Fibroblast of lung (primary cell): ENCODE data around the gene LIMK1. TPM values are rescaled to one million over a fixed set of nuclear protein-coding genes. Genes with fewer than 3 reads are reported as not detected.

Source experiments
- DNase-seq, 2 donors: peaks; one replicate each; pipeline versions ENCODE4 v3.0.0 to v3.0.0-alpha.2; 2010; ENCODE audit warnings: low read depth in 2 of 2
- H2AFZ ChIP-seq: 2 replicates; pipeline ENCODE4 v1.5.1; 2012; ENCODE audit warnings: low read length, control low read depth, inconsistent platforms
- H3K27ac ChIP-seq: 2 replicates; pipeline ENCODE4 v1.5.1; 2011; ENCODE audit warnings: low read length, control low read depth; ENCODE audit not compliant: insufficient read depth
- H3K27me3 ChIP-seq: 2 replicates; pipeline ENCODE4 v1.5.1; 2011; ENCODE audit warnings: mild to moderate bottlenecking, low read length; ENCODE audit not compliant: control insufficient read depth, insufficient read depth
- H3K36me3 ChIP-seq: 2 replicates; pipeline ENCODE4 v1.5.1; 2011; ENCODE audit warnings: low read length; ENCODE audit not compliant: control insufficient read depth, insufficient read depth
- H3K4me1 ChIP-seq: 2 replicates; pipeline ENCODE4 v1.5.1; 2011; ENCODE audit warnings: low read length; ENCODE audit not compliant: control insufficient read depth, insufficient read depth; ENCODE audit errors: extremely low read depth
- H3K4me2 ChIP-seq: 2 replicates; pipeline ENCODE4 v1.5.1; 2011; ENCODE audit warnings: low read length, control low read depth; ENCODE audit not compliant: insufficient read depth; ENCODE audit errors: extremely low read depth
- H3K4me3 ChIP-seq, 4 experiments: fragments of 200-600 bp in 1 of 4; sonication (generic) in 1 of 4; replicated peaks in 1 of 4; 2 replicates each; pipeline ENCODE4 v1.5.1; 2011 to 2016; ENCODE audit warnings: low read length in 4 of 4, low read depth in 3 of 4, mild to moderate bottlenecking in 3 of 4, control low read depth in 2 of 4, inconsistent platforms in 1 of 4, mixed read lengths in 1 of 4; ENCODE audit not compliant: insufficient read depth in 1 of 4; ENCODE audit errors: control extremely low read depth in 1 of 4
- H3K79me2 ChIP-seq: 2 replicates; pipeline ENCODE4 v1.5.1; 2012; ENCODE audit warnings: mild to moderate bottlenecking, low read length, inconsistent platforms; ENCODE audit not compliant: control insufficient read depth, insufficient read depth
- H3K9ac ChIP-seq: 2 replicates; pipeline ENCODE4 v1.5.1; 2011; ENCODE audit warnings: mild to moderate bottlenecking, low read length, control low read depth; ENCODE audit not compliant: insufficient read depth
- H3K9me3 ChIP-seq: 2 replicates; pipeline ENCODE4 v1.5.1; 2012; ENCODE audit warnings: low read depth, low read length; ENCODE audit not compliant: control insufficient read depth, insufficient read depth
- H4K20me1 ChIP-seq: 2 replicates; pipeline ENCODE4 v1.5.1; 2011; ENCODE audit warnings: low read length; ENCODE audit not compliant: control insufficient read depth, insufficient read depth; ENCODE audit errors: extremely low read depth
- EZH2 ChIP-seq: IDR thresholded peaks from 2 replicates; pipeline ENCODE4 v1.5.1; 2012; ENCODE audit warnings: low read length, control low read depth, mild to moderate bottlenecking; ENCODE audit errors: missing control alignments
- polyA plus RNA-seq, 2 donors: library from polyadenylated mRNA; depleted of rRNA in 1 of 2; stranded (reverse) in 1 of 2; unstranded in 1 of 2; fragments of >200 nt; gene quantifications; 2 replicates each; pipeline ENCODE4 v1.2.1, GENCODE V29; 2011 to 2012; ENCODE audit warnings: missing spikeins in 1 of 2
- total RNA-seq: library from RNA; depleted of rRNA; stranded (reverse); fragments of >200 nt; gene quantifications from 2 replicates; pipeline ENCODE4 v1.2.1, GENCODE V29; 2014
- TF ChIP-seq, protein P1 (sequence below), 2 donors: IDR thresholded peaks in 1 of 2; conservative IDR thresholded peaks in 1 of 2; 1 replicate in 1 of 2; 2 replicates in 1 of 2; pipeline ENCODE4 v1.5.1; 2011 to 2012; ENCODE audit warnings: low read length in 2 of 2, control low read depth in 1 of 2, inconsistent platforms in 1 of 2, low read depth in 1 of 2, mild to moderate bottlenecking in 1 of 2

Gene LIMK1
- total and polyA plus RNA-seq, 2 donors (not counting 1 experiment from before 2014, with no cell fraction given) = 22.5 TPM

GRCh38 chr7:74074770-74075169, 8.8 kb upstream of the LIMK1 start:
- Histone ChIP-seq H3K4me3 (no peak overlapping the region), H4K20me1 (no peaks in the 10 kb centered on the region), H2AFZ (no peak overlapping the region), H3K9me3 (no peaks in the 10 kb centered on the region), H3K27me3 (no peaks in the 10 kb centered on the region), H3K9ac (no peak overlapping the region), H3K27ac (no peak overlapping the region), H3K4me2 (no peak overlapping the region), H3K79me2 (no peaks in the 10 kb centered on the region), H3K4me1 (peaks cover 8% of the 10 kb centered on the region), H3K36me3 (no peaks in the 10 kb centered on the region)
- TF ChIP-seq EZH2 = no peak
- TF ChIP-seq, protein P1, sequence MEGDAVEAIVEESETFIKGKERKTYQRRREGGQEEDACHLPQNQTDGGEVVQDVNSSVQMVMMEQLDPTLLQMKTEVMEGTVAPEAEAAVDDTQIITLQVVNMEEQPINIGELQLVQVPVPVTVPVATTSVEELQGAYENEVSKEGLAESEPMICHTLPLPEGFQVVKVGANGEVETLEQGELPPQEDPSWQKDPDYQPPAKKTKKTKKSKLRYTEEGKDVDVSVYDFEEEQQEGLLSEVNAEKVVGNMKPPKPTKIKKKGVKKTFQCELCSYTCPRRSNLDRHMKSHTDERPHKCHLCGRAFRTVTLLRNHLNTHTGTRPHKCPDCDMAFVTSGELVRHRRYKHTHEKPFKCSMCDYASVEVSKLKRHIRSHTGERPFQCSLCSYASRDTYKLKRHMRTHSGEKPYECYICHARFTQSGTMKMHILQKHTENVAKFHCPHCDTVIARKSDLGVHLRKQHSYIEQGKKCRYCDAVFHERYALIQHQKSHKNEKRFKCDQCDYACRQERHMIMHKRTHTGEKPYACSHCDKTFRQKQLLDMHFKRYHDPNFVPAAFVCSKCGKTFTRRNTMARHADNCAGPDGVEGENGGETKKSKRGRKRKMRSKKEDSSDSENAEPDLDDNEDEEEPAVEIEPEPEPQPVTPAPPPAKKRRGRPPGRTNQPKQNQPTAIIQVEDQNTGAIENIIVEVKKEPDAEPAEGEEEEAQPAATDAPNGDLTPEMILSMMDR (conservative IDR thresholded peaks at IDR 0.05 in 1 of 2, IDR thresholded peaks at IDR 0.05 in 1 of 2; ENCODE audit: low read depth in 1 of 2, low read length in 2 of 2) = no peak
- DNase-seq = no peak

DNA sequence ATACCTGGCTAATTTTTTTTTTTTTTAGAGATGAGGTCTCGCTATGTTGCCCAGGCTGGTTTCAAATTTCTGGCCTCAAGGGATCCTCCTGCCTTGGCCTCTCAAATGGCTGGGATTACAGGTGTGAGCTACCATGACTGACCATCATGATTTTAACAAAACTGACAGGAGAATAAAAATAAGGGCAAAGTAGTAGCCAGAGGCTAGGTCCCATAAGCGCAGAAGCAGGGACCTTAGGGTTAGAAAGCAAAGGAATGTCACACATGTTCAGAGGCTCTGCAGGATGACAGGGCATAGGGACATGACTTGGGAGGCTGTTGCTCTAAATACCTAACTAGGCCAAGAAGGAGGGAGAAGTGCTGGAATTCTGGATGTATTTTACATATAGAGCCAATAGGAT, 5.1 kb upstream of the LIMK1 start:
- Histone ChIP-seq H3K9ac (no peak overlapping the region), H3K4me1 (peaks cover 13% of the 10 kb centered on the region), H2AFZ (no peak overlapping the region), H3K36me3 (no peaks in the 10 kb centered on the region), H3K79me2 (no peaks in the 10 kb centered on the region), H4K20me1 (no peaks in the 10 kb centered on the region), H3K27me3 (no peaks in the 10 kb centered on the region), H3K9me3 (no peaks in the 10 kb centered on the region), H3K27ac (peak overlapping the region; percentile 57), H3K4me3 (no peak overlapping the region), H3K4me2 (peak overlapping the region; percentile 27)
- TF ChIP-seq EZH2 = no peak
- TF ChIP-seq, protein P1 (conservative IDR thresholded peaks at IDR 0.05 in 1 of 2, IDR thresholded peaks at IDR 0.05 in 1 of 2; ENCODE audit: low read depth in 1 of 2, low read length in 2 of 2) = no peak
- DNase-seq = no peak

- Histone ChIP-seq H3K79me2 (no peaks in the 10 kb centered on the region), H4K20me1 (no peaks in the 10 kb centered on the region), H3K4me3 (peak overlapping the region in 1 of 4 experiments; percentile 30), H3K27me3 (no peaks in the 10 kb centered on the region), H3K36me3 (peaks cover 3% of the 10 kb centered on the region), H3K27ac (peak overlapping the region; percentile 58), H3K9me3 (no peaks in the 10 kb centered on the region), H3K9ac (no peak overlapping the region), H3K4me2 (peak overlapping the region; percentile 56), H2AFZ (no peak overlapping the region), H3K4me1 (peaks cover 13% of the 10 kb centered on the region)
- no peak for TF ChIP-seq EZH2
- TF ChIP-seq, protein P1 (conservative IDR thresholded peaks at IDR 0.05 in 1 of 2, IDR thresholded peaks at IDR 0.05 in 1 of 2; ENCODE audit: low read depth in 1 of 2, low read length in 2 of 2) = no peak
- DNase-seq = no peak
Observed at GRCh38 chr7:74082770-74083116, 861 bp upstream of the LIMK1 start.
